Stomach (tissue), 19 donors: ENCODE data around the gene MTARC1. TPM values are rescaled to one million over a fixed set of nuclear protein-coding genes. Genes with fewer than 3 reads are reported as not detected.

Source experiments
- DNase-seq, 2 donors: peaks; one replicate each; pipeline versions ENCODE4 v3.0.0 to v3.0.0-alpha.2; 2013 to 2019
- H3K27ac ChIP-seq, 5 donors: fragments of 200-600 bp in 4 of 5; sonication (generic) in 4 of 5; one replicate each; pipeline ENCODE4 v1.5.1; 2013 to 2019; ENCODE audit warnings: mild to moderate bottlenecking in 1 of 5, moderate library complexity in 1 of 5
- H3K27me3 ChIP-seq, 3 donors: fragments of 200-600 bp; sonication (generic); one replicate each; pipeline ENCODE4 v1.5.1; 2017 to 2019; ENCODE audit warnings: mixed run types in 1 of 3
- H3K36me3 ChIP-seq, 4 donors: fragments of 200-600 bp; sonication (generic); 1 replicate in 3 of 4; 2 replicates in 1 of 4; pipeline ENCODE4 v1.5.1; 2016 to 2019
- H3K4me1 ChIP-seq, 4 donors: fragments of 200-600 bp; sonication (generic); one replicate each; pipeline ENCODE4 v1.5.1; 2016 to 2019
- H3K4me3 ChIP-seq, 4 donors: fragments of 200-600 bp; sonication (generic) in 3 of 4; one replicate each; pipeline ENCODE4 v1.5.1; 2016 to 2019; ENCODE audit warnings: mild to moderate bottlenecking in 1 of 4
- H3K9me3 ChIP-seq, 4 donors: fragments of 200-600 bp; sonication (generic); one replicate each; pipeline ENCODE4 v1.5.1; 2016 to 2019
- CTCF ChIP-seq, 7 experiments: fragments of 450-650 bp in 4 of 7; fragments of 200-600 bp in 3 of 7; sonication (generic) in 3 of 7; IDR thresholded peaks; one replicate each; pipeline ENCODE4 v1.5.1; 2016 to 2019; ENCODE audit warnings: antibody characterized with exemption in 7 of 7, control low read depth in 2 of 7, mild to moderate bottlenecking in 1 of 7
- EP300 ChIP-seq: sonication (generic); formaldehyde crosslinking; IDR thresholded peaks from one replicate; pipeline ENCODE4 v1.6.1; 2017; ENCODE audit warnings: antibody characterized with exemption
- POLR2A ChIP-seq, 4 donors: fragments of 450-650 bp; IDR thresholded peaks; one replicate each; pipeline ENCODE4 v1.6.1; 2016; ENCODE audit warnings: antibody characterized with exemption in 4 of 4, control low read depth in 2 of 4, mild to moderate bottlenecking in 1 of 4, moderate library complexity in 1 of 4
- POLR2AphosphoS5 ChIP-seq, 3 donors: sonication (generic); formaldehyde crosslinking; IDR thresholded peaks; one replicate each; pipeline ENCODE4 v1.6.1; 2016; ENCODE audit warnings: antibody characterized with exemption in 3 of 3
- WGBS, 5 donors: extraction: QIAGEN DNeasy Blood & Tissue Kit in 3 of 5; methylation state at CpG; one replicate each; pipeline versions ENCODE4 v1.1.5 to v1.1.7; 2013 to 2018; 5-methylcytosine and 5-hydroxymethylcytosine counted together
- intact Hi-C: fragments of 100-400 bp; cut with DNase I; formaldehyde crosslinking; loops from one replicate; pipeline ENCODE4 v1.15.1; 2023; ENCODE audit warnings: low total_unique reads
- long read RNA-seq, 10 donors: transcript quantifications; one replicate each; lab custom pipeline, GENCODE V29; 2026
- polyA plus RNA-seq, 3 donors: library from polyadenylated mRNA; stranded (reverse); fragments of 200-250 nt; gene quantifications; one replicate each; pipeline ENCODE4 v1.2.3, GENCODE V29; 2013
- total RNA-seq, 5 donors: library from RNA; depleted of rRNA; stranded (reverse); fragments of >200 nt; gene quantifications; one replicate each; pipeline versions ENCODE4 v1.1.0 to v1.2.3, GENCODE V29; 2014 to 2016
- donor health status: healthy with polysubstance abuse.
- donor health status: Bipolar disorder and iron deficiency.
- donor health status: healthy.

Gene MTARC1
- total RNA-seq (1 to 10 TPM in 4 of 5 donors, under 1 TPM in 1; under 0.01 to 9.9 (median 8.5) TPM), polyA plus RNA-seq (1 to 10 TPM; 5.8 to 6.5 (median 5.9) TPM)
- long read RNA-seq, donor 1, full-length matches to known transcripts, result 4 of 4 reads
- long read RNA-seq, donor 1, partial matches to known transcripts, result 0 of 4 reads
- long read RNA-seq, donor 1, other reads (novel, unspliced or antisense), result 0 of 4 reads
- long read RNA-seq, donor 2, full-length matches to known transcripts, result 1 of 1 reads
- long read RNA-seq, donor 2, partial matches to known transcripts, result 0 of 1 reads
- long read RNA-seq, donor 2, other reads (novel, unspliced or antisense), result 0 of 1 reads
- long read RNA-seq, donor 3, full-length matches to known transcripts, result 2 of 2 reads
- long read RNA-seq, donor 3, partial matches to known transcripts, result 0 of 2 reads
- long read RNA-seq, donor 3, other reads (novel, unspliced or antisense), result 0 of 2 reads
- long read RNA-seq, donor 4, result 0 reads
- long read RNA-seq, donor 5, result 0 reads
- long read RNA-seq, donor 6, result 0 reads
- long read RNA-seq, donor 7, full-length matches to known transcripts, result 2 of 2 reads
- long read RNA-seq, donor 7, partial matches to known transcripts, result 0 of 2 reads
- long read RNA-seq, donor 7, other reads (novel, unspliced or antisense), result 0 of 2 reads
- long read RNA-seq, donor 8, full-length matches to known transcripts, result 3 of 3 reads
- long read RNA-seq, donor 8, partial matches to known transcripts, result 0 of 3 reads
- long read RNA-seq, donor 8, other reads (novel, unspliced or antisense), result 0 of 3 reads
- long read RNA-seq, donor 9, full-length matches to known transcripts, result 1 of 7 reads
- long read RNA-seq, donor 9, partial matches to known transcripts, result 6 of 7 reads
- long read RNA-seq, donor 9, other reads (novel, unspliced or antisense), result 0 of 7 reads
- long read RNA-seq, donor 10, result 0 reads

- H3K4me1 ChIP-seq, result peaks cover 4 to 49% (median 39%) of the 10 kb centered on the region in 4 donors
- peak; percentile 85 to 90 for DNase-seq
- no peaks in the 10 kb centered on the region for H3K9me3 ChIP-seq
- intact Hi-C loops, result no loop called here
- peaks cover 0 to 25% (median 25%) of the 10 kb centered on the region in 4 donors for H3K36me3 ChIP-seq
- H3K4me3 ChIP-seq, result peak within 1 kb of the TSS; percentile 62 to 78 (median 65)
- H3K27me3 ChIP-seq, result peaks cover 0 to 10% (median 0%) of the 10 kb centered on the region in 3 donors
- H3K27ac ChIP-seq, result peak within 1 kb of the TSS; percentile 81 to 96 (median 87)
- 1 to 3% (median 1%) methylated on average over 18 to 56 of the region's 56 CpGs for WGBS, 5 donors
- no peak for TF ChIP-seq EP300
- TF ChIP-seq POLR2A (IDR thresholded peaks at IDR 0.05), result no peak
- TF ChIP-seq POLR2AphosphoS5 (IDR thresholded peaks at IDR 0.05), result peak in 2 of 3 donors; percentile 58 to 67
- peak in 1 of 7 experiments; percentile 29 for TF ChIP-seq CTCF (IDR thresholded peaks at IDR 0.05)
Observed at GRCh38 chr1:220786337-220787068, at the start of gene MTARC1. Gene MTARC1, plus strand, starts transcription at chr1:220786913. Its CDS starts 32 bp downstream, at chr1:220786945.

- Histone ChIP-seq H3K27me3 (no peaks in the 10 kb centered on the region), H3K9me3 (no peaks in the 10 kb centered on the region), H3K4me3 (no peak overlapping the region), H3K27ac (no peak overlapping the region), H3K4me1 (no peaks in the 10 kb centered on the region), H3K36me3 (no peaks in the 10 kb centered on the region)
- intact Hi-C loops, result no loop called here
- TF ChIP-seq POLR2AphosphoS5 (IDR thresholded peaks at IDR 0.05) (no peak), CTCF (IDR thresholded peaks at IDR 0.05) (no peak), EP300 (no peak), POLR2A (IDR thresholded peaks at IDR 0.05) (no peak)
- DNase-seq, result no peak
- WGBS, 5 donors, result 53 to 73% (median 67%) methylated on average over 2 of the region's 2 CpGs
Observed at GRCh38 chr1:220741349-220741748, 45.4 kb upstream of the MTARC1 start.

- no peak overlapping the region for H3K27ac ChIP-seq
- intact Hi-C loops, result no loop called here
- H3K4me1 ChIP-seq, result peaks cover 0 to 2% (median 0%) of the 10 kb centered on the region in 4 donors
- no peaks in the 10 kb centered on the region for H3K36me3 ChIP-seq
- no peak for DNase-seq
- no peaks in the 10 kb centered on the region for H3K9me3 ChIP-seq
- no peak overlapping the region for H3K4me3 ChIP-seq
- no peak for TF ChIP-seq POLR2A (IDR thresholded peaks at IDR 0.05)
- no peak for TF ChIP-seq EP300
- TF ChIP-seq POLR2AphosphoS5 (IDR thresholded peaks at IDR 0.05), result no peak
- TF ChIP-seq CTCF (IDR thresholded peaks at IDR 0.05), result no peak
- H3K27me3 ChIP-seq, result no peaks in the 10 kb centered on the region
- WGBS, 5 donors, result 74 to 91% (median 83%) methylated on average over 1 of the region's 1 CpG
Observed at GRCh38 chr1:220741825-220742224, 44.9 kb upstream of the MTARC1 start.

GRCh38 chr1:220742520-220742919, 44.2 kb upstream of the MTARC1 start:
- H3K9me3 ChIP-seq, result no peaks in the 10 kb centered on the region
- 84 to 90% (median 86%) methylated on average over 3 of the region's 3 CpGs for WGBS, 5 donors
- no peak overlapping the region for H3K27ac ChIP-seq
- peaks cover 2 to 9% (median 4%) of the 10 kb centered on the region in 4 donors for H3K4me1 ChIP-seq
- TF ChIP-seq POLR2A (IDR thresholded peaks at IDR 0.05) (no peak), POLR2AphosphoS5 (IDR thresholded peaks at IDR 0.05) (no peak), CTCF (IDR thresholded peaks at IDR 0.05) (no peak), EP300 (no peak)
- no peaks in the 10 kb centered on the region for H3K27me3 ChIP-seq
- no peak overlapping the region for H3K4me3 ChIP-seq
- H3K36me3 ChIP-seq, result no peaks in the 10 kb centered on the region
- intact Hi-C loops, result no loop called here
- DNase-seq, result no peak
